Measurements from ENCODE around the gene KPTN. TPM values are rescaled to one million over a fixed set of nuclear protein-coding genes. Genes with fewer than 3 reads are reported as not detected.

Gene KPTN
- total RNA-seq, 1 experiment from 2014 or later = 19.7 TPM

DNA sequence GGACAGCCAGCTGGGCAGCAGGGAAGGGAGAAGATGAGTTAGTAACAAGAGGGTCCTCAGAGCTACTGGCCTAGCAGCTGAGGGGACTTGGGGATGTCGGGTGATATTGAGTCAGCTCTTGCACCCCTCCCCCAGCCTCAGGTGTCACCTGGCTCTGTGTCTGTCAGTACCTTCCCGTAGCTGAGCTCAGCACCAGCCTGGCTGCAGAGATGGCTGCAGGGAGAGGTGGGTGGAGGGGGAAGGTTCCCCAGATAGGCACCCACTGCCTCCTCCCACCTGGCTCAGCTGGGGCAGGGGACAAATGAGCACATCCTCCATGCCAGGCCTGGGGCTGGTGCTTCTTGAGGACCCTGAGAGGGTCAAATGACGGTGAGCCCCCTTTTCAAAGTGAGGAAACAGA lies 6.8 kb upstream of the KPTN start:
- Mint-ChIP-seq H3K4me1 (ENCODE audit: low read depth, unreplicated experiment) (no peaks in the 10 kb centered on the region), H3K27ac (ENCODE audit: unreplicated experiment) (no peak overlapping the region), H3K4me3 (ENCODE audit: unreplicated experiment) (no peak overlapping the region), H3K27me3 (ENCODE audit: insufficient read depth, unreplicated experiment) (no peaks in the 10 kb centered on the region), H3K36me3 (ENCODE audit: insufficient read depth, unreplicated experiment) (peaks cover 46% of the 10 kb centered on the region), H3K9me3 (ENCODE audit: unreplicated experiment) (no peaks in the 10 kb centered on the region)
- ChIA-PET CTCF (interaction anchor here (0.9 kb wide), 1 partner anchor 157 kb away, joined by 3 read pairs; no protein-coding TSS in a partner anchor), POLR2A (interaction anchor here (0.5 kb wide), 1 partner anchor 142 kb away, joined by 8 read pairs; the partner anchor contains the start of gene DHX34)
- peaks cover 4% of the 10 kb centered on the region; the same call in 1 of the 2 replicates for H3K36me3 ChIP-seq (ENCODE audit: control insufficient read depth, insufficient read depth, low read length)
- TF ChIP-seq, protein P1, sequence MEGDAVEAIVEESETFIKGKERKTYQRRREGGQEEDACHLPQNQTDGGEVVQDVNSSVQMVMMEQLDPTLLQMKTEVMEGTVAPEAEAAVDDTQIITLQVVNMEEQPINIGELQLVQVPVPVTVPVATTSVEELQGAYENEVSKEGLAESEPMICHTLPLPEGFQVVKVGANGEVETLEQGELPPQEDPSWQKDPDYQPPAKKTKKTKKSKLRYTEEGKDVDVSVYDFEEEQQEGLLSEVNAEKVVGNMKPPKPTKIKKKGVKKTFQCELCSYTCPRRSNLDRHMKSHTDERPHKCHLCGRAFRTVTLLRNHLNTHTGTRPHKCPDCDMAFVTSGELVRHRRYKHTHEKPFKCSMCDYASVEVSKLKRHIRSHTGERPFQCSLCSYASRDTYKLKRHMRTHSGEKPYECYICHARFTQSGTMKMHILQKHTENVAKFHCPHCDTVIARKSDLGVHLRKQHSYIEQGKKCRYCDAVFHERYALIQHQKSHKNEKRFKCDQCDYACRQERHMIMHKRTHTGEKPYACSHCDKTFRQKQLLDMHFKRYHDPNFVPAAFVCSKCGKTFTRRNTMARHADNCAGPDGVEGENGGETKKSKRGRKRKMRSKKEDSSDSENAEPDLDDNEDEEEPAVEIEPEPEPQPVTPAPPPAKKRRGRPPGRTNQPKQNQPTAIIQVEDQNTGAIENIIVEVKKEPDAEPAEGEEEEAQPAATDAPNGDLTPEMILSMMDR (IDR thresholded peaks at IDR 0.05; ENCODE audit: insufficient read depth in 1 of 2, low read depth in 1 of 2, low read length in 1 of 2, severe bottlenecking in 1 of 2, unreplicated experiment in 1 of 2) = no peak
- H3K4me3 ChIP-seq (ENCODE audit: low read depth, low read length) = no peak overlapping the region
- intact Hi-C loops (cut with micrococcal nuclease; ENCODE audit: unreplicated experiment) = no loop called here
- no peaks in the 10 kb centered on the region for H3K9me3 ChIP-seq
- H3K4me1 ChIP-seq = peaks cover 6% of the 10 kb centered on the region; the same call in 1 of the 2 replicates
- DNase-seq = no peak
- H3K27me3 ChIP-seq (replicated peaks; ENCODE audit: control insufficient read depth, insufficient read depth, low read length) = no peaks in the 10 kb centered on the region
- BruUV-seq (replicated peaks) = no TSS peak

GRCh38 chr19:47490031-47490430 lies 6.0 kb upstream of the KPTN start:
- TF ChIP-seq, protein P1 (IDR thresholded peaks at IDR 0.05; ENCODE audit: insufficient read depth in 1 of 2, low read depth in 1 of 2, low read length in 1 of 2, severe bottlenecking in 1 of 2, unreplicated experiment in 1 of 2) = no peak
- Histone ChIP-seq H3K4me1 (peaks cover 6% of the 10 kb centered on the region; the same call in 1 of the 2 replicates), H3K27me3 (replicated peaks; ENCODE audit: control insufficient read depth, insufficient read depth, low read length) (no peaks in the 10 kb centered on the region), H3K36me3 (ENCODE audit: control insufficient read depth, insufficient read depth, low read length) (peaks cover 4% of the 10 kb centered on the region; the same call in 1 of the 2 replicates), H3K4me3 (ENCODE audit: low read depth, low read length) (no peak overlapping the region), H3K9me3 (no peaks in the 10 kb centered on the region)
- no TSS peak for BruUV-seq (replicated peaks)
- intact Hi-C loops (cut with micrococcal nuclease; ENCODE audit: unreplicated experiment) = no loop called here
- ChIA-PET CTCF (no interaction called here), POLR2A (no interaction called here)
- no peaks in the 10 kb centered on the region for H3K9me3 Mint-ChIP-seq (ENCODE audit: unreplicated experiment)
- DNase-seq = no peak
- H3K4me3 Mint-ChIP-seq (ENCODE audit: unreplicated experiment) = no peak overlapping the region
- no peaks in the 10 kb centered on the region for H3K27me3 Mint-ChIP-seq (ENCODE audit: insufficient read depth, unreplicated experiment)
- peaks cover 49% of the 10 kb centered on the region for H3K36me3 Mint-ChIP-seq (ENCODE audit: insufficient read depth, unreplicated experiment)
- peak overlapping the region; percentile 1 for H3K27ac Mint-ChIP-seq (ENCODE audit: unreplicated experiment)
- H3K4me1 Mint-ChIP-seq (ENCODE audit: low read depth, unreplicated experiment) = no peaks in the 10 kb centered on the region

GRCh38 chr19:47489072-47489914 lies 5.3 kb upstream of the KPTN start:
- Mint-ChIP-seq H3K36me3 (ENCODE audit: insufficient read depth, unreplicated experiment) (peaks cover 51% of the 10 kb centered on the region), H3K9me3 (ENCODE audit: unreplicated experiment) (no peaks in the 10 kb centered on the region), H3K4me3 (ENCODE audit: unreplicated experiment) (no peak overlapping the region), H3K27me3 (ENCODE audit: insufficient read depth, unreplicated experiment) (no peaks in the 10 kb centered on the region), H3K4me1 (ENCODE audit: low read depth, unreplicated experiment) (no peaks in the 10 kb centered on the region), H3K27ac (ENCODE audit: unreplicated experiment) (no peak overlapping the region)
- POLR2A ChIA-PET = no interaction called here
- TF ChIP-seq, protein P1 (IDR thresholded peaks at IDR 0.05; ENCODE audit: insufficient read depth in 1 of 2, low read depth in 1 of 2, low read length in 1 of 2, severe bottlenecking in 1 of 2, unreplicated experiment in 1 of 2) = no peak
- intact Hi-C loops (cut with micrococcal nuclease; ENCODE audit: unreplicated experiment) = no loop called here
- Histone ChIP-seq H3K9me3 (no peaks in the 10 kb centered on the region), H3K36me3 (ENCODE audit: control insufficient read depth, insufficient read depth, low read length) (peaks cover 3% of the 10 kb centered on the region; the same call in 1 of the 2 replicates), H3K4me1 (peaks cover 6% of the 10 kb centered on the region; the same call in 1 of the 2 replicates), H3K27me3 (replicated peaks; ENCODE audit: control insufficient read depth, insufficient read depth, low read length) (no peaks in the 10 kb centered on the region), H3K4me3 (ENCODE audit: low read depth, low read length) (no peak overlapping the region)
- DNase-seq = no peak
- CTCF ChIA-PET = no interaction called here
- no TSS peak for BruUV-seq (replicated peaks)
